H1 (cell line): ENCODE results near the gene NINJ2. TPM values are rescaled to one million over a fixed set of nuclear protein-coding genes. Genes with fewer than 3 reads are reported as not detected.

Source experiments
- CTCF ChIA-PET: fragments of 300-600 bp; sonication (Branson Sonifier 250); formaldehyde crosslinking; loops from one replicate; lab custom pipeline; 2021; ENCODE audit not compliant: partially characterized antibody; lab: Charles Lee
- POLR2A ChIA-PET: fragments of 300-600 bp; sonication (Branson Sonifier 250); formaldehyde crosslinking; loops from one replicate; lab custom pipeline; 2021; ENCODE audit warnings: inconsistent platforms; ENCODE audit not compliant: partially characterized antibody; lab: Charles Lee
- DNase-seq, 2 experiments: peaks; one replicate each; pipeline versions ENCODE4 v3.0.0 to v3.0.0-alpha.2; 2010 to 2022; ENCODE audit warnings: low spot score in 2 of 2, low read depth in 1 of 2, mixed read lengths in 1 of 2
- FAIRE-seq: peaks from 2 replicates; lab custom pipeline; 2011; peaks lifted over from hg19 to GRCh38; lab: Jason Lieb, UNC
- H2AFZ ChIP-seq: 2 replicates; pipeline ENCODE4 v1.8.1; 2012; ENCODE audit warnings: low read length, inconsistent platforms
- H2AK5ac ChIP-seq: 2 replicates; pipeline ENCODE4 v1.6.1; 2013; ENCODE audit warnings: low read depth, low read length
- H2BK120ac ChIP-seq: replicated peaks from 2 replicates; pipeline ENCODE3; 2013; ENCODE audit warnings: low read depth, low read length, inconsistent platforms
- H2BK12ac ChIP-seq: 2 replicates; pipeline ENCODE4 v1.6.1; 2013; ENCODE audit warnings: low read depth, low read length
- H2BK15ac ChIP-seq: 2 replicates; pipeline ENCODE4 v1.6.1; 2013; ENCODE audit warnings: low read length
- H2BK20ac ChIP-seq: 2 replicates; pipeline ENCODE4 v1.6.1; 2013; ENCODE audit warnings: low read length
- H2BK5ac ChIP-seq: 2 replicates; pipeline ENCODE4 v1.6.1; 2013; ENCODE audit warnings: low read depth, low read length
- H3K14ac ChIP-seq: 2 replicates; pipeline ENCODE4 v1.6.1; 2013; ENCODE audit warnings: inconsistent platforms; ENCODE audit not compliant: insufficient read length
- H3K18ac ChIP-seq: 2 replicates; pipeline ENCODE4 v1.6.1; 2013; ENCODE audit warnings: low read length; ENCODE audit errors: extremely low read depth
- H3K23ac ChIP-seq: 2 replicates; pipeline ENCODE4 v1.6.1; 2013; ENCODE audit warnings: inconsistent platforms; ENCODE audit not compliant: insufficient read length
- H3K23me2 ChIP-seq: 2 replicates; pipeline ENCODE4 v1.6.1; 2013; ENCODE audit warnings: low read depth, low read length
- H3K27ac ChIP-seq: 2 replicates; pipeline ENCODE4 v1.6.1; 2011; ENCODE audit warnings: low read depth, low read length, inconsistent platforms
- H3K27me3 ChIP-seq, 4 experiments: replicated peaks in 1 of 4; 1 replicate in 1 of 4; 2 replicates in 3 of 4; pipeline versions ENCODE4 v1.6.1 to v1.8.1; 2011 to 2013; ENCODE audit warnings: low read length in 3 of 4, mild to moderate bottlenecking in 3 of 4, inconsistent platforms in 2 of 4, mixed read lengths in 2 of 4, moderate library complexity in 1 of 4; ENCODE audit not compliant: control insufficient read depth in 3 of 4, insufficient read depth in 3 of 4; ENCODE audit errors: extremely low read depth in 1 of 4
- H3K36me3 ChIP-seq, 4 experiments: 2 replicates each; pipeline versions ENCODE4 v1.6.1 to v1.8.1; 2011 to 2013; ENCODE audit warnings: mild to moderate bottlenecking in 4 of 4, low read length in 3 of 4, moderate library complexity in 2 of 4, control low read depth in 1 of 4, inconsistent platforms in 1 of 4; ENCODE audit not compliant: insufficient read depth in 4 of 4, control insufficient read depth in 2 of 4
- H3K4ac ChIP-seq: replicated peaks from 2 replicates; pipeline ENCODE3; 2013; ENCODE audit warnings: low read length, low read depth, mixed read lengths, inconsistent platforms; ENCODE audit not compliant: insufficient read length
- H3K4me1 ChIP-seq, 4 experiments: replicated peaks in 1 of 4; 1 replicate in 1 of 4; 2 replicates in 3 of 4; pipeline versions ENCODE4 v1.6.1 to v1.8.1; 2011 to 2013; ENCODE audit warnings: low read length in 3 of 4, inconsistent platforms in 2 of 4, mixed read lengths in 1 of 4; ENCODE audit not compliant: insufficient read depth in 4 of 4, control insufficient read depth in 3 of 4
- H3K4me2 ChIP-seq, 2 experiments: 2 replicates each; pipeline versions ENCODE4 v1.6.1 to v1.8.1; 2011 to 2013; ENCODE audit warnings: low read depth in 2 of 2, low read length in 2 of 2, control low read depth in 1 of 2, inconsistent platforms in 1 of 2, mild to moderate bottlenecking in 1 of 2; ENCODE audit not compliant: insufficient read depth in 1 of 2
- H3K4me3 ChIP-seq, 4 experiments: fragments of 200-600, 300-600 bp in 1 of 4; sonication (generic), shearing (Covaris generic), sonication (Bioruptor Twin) in 1 of 4; 2 replicates each; pipeline versions ENCODE4 v1.5.1 to v1.8.1; 2011 to 2016; ENCODE audit warnings: low read length in 4 of 4, low read depth in 3 of 4, control low read depth in 2 of 4, inconsistent platforms in 2 of 4, mild to moderate bottlenecking in 2 of 4, mixed read lengths in 1 of 4, moderate library complexity in 1 of 4; ENCODE audit not compliant: insufficient read depth in 2 of 4; ENCODE audit errors: extremely low read depth in 1 of 4
- H3K56ac ChIP-seq: replicated peaks from 2 replicates; pipeline ENCODE3; 2013; ENCODE audit warnings: low read depth, mild to moderate bottlenecking, mixed read lengths, low read length, inconsistent platforms; ENCODE audit not compliant: insufficient read length
- H3K79me1 ChIP-seq: 2 replicates; pipeline ENCODE4 v1.6.1; 2013; ENCODE audit warnings: low read depth, low read length, control low read depth
- H3K79me2 ChIP-seq, 2 experiments: 2 replicates each; pipeline versions ENCODE4 v1.6.1 to v1.8.1; 2012 to 2013; ENCODE audit warnings: low read length in 2 of 2, mild to moderate bottlenecking in 2 of 2, inconsistent platforms in 1 of 2; ENCODE audit not compliant: insufficient read depth in 2 of 2, control insufficient read depth in 1 of 2
- H3K9ac ChIP-seq, 4 experiments: replicated peaks in 1 of 4; 1 replicate in 1 of 4; 2 replicates in 3 of 4; pipeline versions ENCODE4 v1.6.1 to v1.8.1; 2011 to 2013; ENCODE audit warnings: low read depth in 3 of 4, low read length in 3 of 4, control low read depth in 2 of 4, mild to moderate bottlenecking in 2 of 4, moderate library complexity in 2 of 4, inconsistent platforms in 1 of 4; ENCODE audit errors: extremely low read depth in 1 of 4
- H3K9me3 ChIP-seq, 2 experiments: 2 replicates each; pipeline versions ENCODE4 v1.6.1 to v1.8.1; 2012 to 2013; ENCODE audit warnings: mild to moderate bottlenecking in 2 of 2, moderate library complexity in 2 of 2, control low read depth in 1 of 2, inconsistent platforms in 1 of 2, low read depth in 1 of 2, low read length in 1 of 2, mixed read lengths in 1 of 2; ENCODE audit not compliant: insufficient read depth in 2 of 2
- H4K20me1 ChIP-seq, 2 experiments: replicated peaks in 1 of 2; 2 replicates each; pipeline versions ENCODE3 to v1.8.1; 2011 to 2013; ENCODE audit warnings: inconsistent platforms in 2 of 2, low read length in 2 of 2, mild to moderate bottlenecking in 1 of 2; ENCODE audit not compliant: insufficient read depth in 2 of 2, control insufficient read depth in 1 of 2
- H4K5ac ChIP-seq: 2 replicates; pipeline ENCODE4 v1.6.1; 2013; ENCODE audit warnings: low read length, low read depth, mixed read lengths, inconsistent platforms; ENCODE audit not compliant: insufficient read length
- H4K8ac ChIP-seq: 2 replicates; pipeline ENCODE4 v1.8.0; 2013; ENCODE audit warnings: mild to moderate bottlenecking, moderate library complexity, low read length, inconsistent platforms; ENCODE audit not compliant: insufficient read depth; ENCODE audit errors: extremely low read depth
- H4K91ac ChIP-seq: replicated peaks from 2 replicates; pipeline ENCODE3; 2013; ENCODE audit warnings: low read length, mixed read lengths, inconsistent platforms; ENCODE audit not compliant: insufficient read length
- ASH2L ChIP-seq: fragments of 200-600, 300-600 bp; sonication (generic); IDR thresholded peaks from one replicate; pipeline ENCODE4 v1.7.1; 2017; ENCODE audit warnings: low read length
- EZH2 ChIP-seq: fragments of 200-600 bp; sonication (generic); IDR thresholded peaks from 2 replicates; pipeline ENCODE4 v1.7.1; 2012; ENCODE audit warnings: low read depth, mild to moderate bottlenecking, moderate library complexity, low read length, inconsistent platforms; ENCODE audit not compliant: severe bottlenecking
- HDAC6 ChIP-seq: IDR thresholded peaks from one replicate; pipeline ENCODE4 v1.7.1; 2012; ENCODE audit warnings: low read depth, mild to moderate bottlenecking, inconsistent platforms, low read length, moderate library complexity
- KDM1A ChIP-seq: fragments of 200-600, 300-600 bp; sonication (generic); IDR thresholded peaks from 2 replicates; pipeline ENCODE4 v1.7.1; 2016; ENCODE audit warnings: mild to moderate bottlenecking, low read length, borderline replicate concordance
- NRF1 ChIP-seq: IDR thresholded peaks from 2 replicates; pipeline ENCODE4 v1.6.1; 2011; ENCODE audit warnings: mild to moderate bottlenecking, low read depth, low read length, improper control_type of control experiment
- RAD21 ChIP-seq, 2 experiments: IDR thresholded peaks in 1 of 2; conservative IDR thresholded peaks in 1 of 2; 2 replicates each; pipeline ENCODE4 v1.6.1; 2011; ENCODE audit warnings: low read depth in 2 of 2, low read length in 2 of 2, improper control_type of control experiment in 1 of 2, inconsistent platforms in 1 of 2, mild to moderate bottlenecking in 1 of 2, moderate library complexity in 1 of 2
- SP2 ChIP-seq: IDR thresholded peaks from 2 replicates; pipeline ENCODE4 v1.6.1; 2012; ENCODE audit warnings: mild to moderate bottlenecking, low read length, inconsistent platforms
- SP4 ChIP-seq: IDR thresholded peaks from 2 replicates; pipeline ENCODE4 v1.6.1; 2012; ENCODE audit warnings: low read length, inconsistent platforms
- WGBS, 2 experiments: shearing (Covaris generic) in 1 of 2; methylation state at CpG; one replicate each; pipeline versions ENCODE4 v1.1.6 to v1.1.7; 2013 to 2015; ENCODE audit warnings: low lambda C conversion rate in 2 of 2, mixed read lengths in 2 of 2, inconsistent platforms in 1 of 2, low coverage in 1 of 2, missing lambda C conversion rate in 1 of 2; ENCODE audit not compliant: insufficient replicate concordance in 2 of 2, insufficient coverage in 1 of 2, insufficient read length in 1 of 2; ENCODE audit errors: extremely low coverage in 1 of 2, missing lambda C conversion rate in 1 of 2; 5-methylcytosine and 5-hydroxymethylcytosine counted together
- polyA plus RNA-seq, 7 experiments: library from polyadenylated mRNA; depleted of rRNA in 3 of 7; stranded (reverse) in 5 of 7; unstranded in 2 of 7; fragments of >200 nt in 5 of 7; fragments of 200-250 nt in 2 of 7; gene quantifications; 1 replicate in 5 of 7; 2 replicates in 1 of 7; 4 replicates in 1 of 7; pipeline versions ENCODE4 v1.2.1 to v1.2.3, GENCODE V29; 2011 to 2013; ENCODE audit warnings: missing spikeins in 2 of 7, mixed read lengths in 2 of 7
- total RNA-seq: library from RNA; stranded (reverse); fragmentation: NEBNext Ultra II Directional; extraction: Animal tissue kit (Norgen Biotek cat#: 25700); gene quantifications from 2 replicates; pipeline ENCODE4 v1.2.1, GENCODE V29; 2021
- TF ChIP-seq, protein P1 (sequence below): IDR thresholded peaks from 2 replicates; pipeline ENCODE4 v1.6.1; 2011; ENCODE audit warnings: low read depth, mild to moderate bottlenecking, low read length; ENCODE audit not compliant: insufficient read depth
- TF ChIP-seq, protein P2 (sequence below): IDR thresholded peaks from 2 replicates; pipeline ENCODE4 v1.6.1; 2012; ENCODE audit warnings: low read length, inconsistent platforms

Gene NINJ2
- total and polyA plus RNA-seq, 2 of the 8 experiments (the other 6 are each of a cell fraction or from before 2014, with no cell fraction given), result 1.4 TPM; not detected in 1

DNA sequence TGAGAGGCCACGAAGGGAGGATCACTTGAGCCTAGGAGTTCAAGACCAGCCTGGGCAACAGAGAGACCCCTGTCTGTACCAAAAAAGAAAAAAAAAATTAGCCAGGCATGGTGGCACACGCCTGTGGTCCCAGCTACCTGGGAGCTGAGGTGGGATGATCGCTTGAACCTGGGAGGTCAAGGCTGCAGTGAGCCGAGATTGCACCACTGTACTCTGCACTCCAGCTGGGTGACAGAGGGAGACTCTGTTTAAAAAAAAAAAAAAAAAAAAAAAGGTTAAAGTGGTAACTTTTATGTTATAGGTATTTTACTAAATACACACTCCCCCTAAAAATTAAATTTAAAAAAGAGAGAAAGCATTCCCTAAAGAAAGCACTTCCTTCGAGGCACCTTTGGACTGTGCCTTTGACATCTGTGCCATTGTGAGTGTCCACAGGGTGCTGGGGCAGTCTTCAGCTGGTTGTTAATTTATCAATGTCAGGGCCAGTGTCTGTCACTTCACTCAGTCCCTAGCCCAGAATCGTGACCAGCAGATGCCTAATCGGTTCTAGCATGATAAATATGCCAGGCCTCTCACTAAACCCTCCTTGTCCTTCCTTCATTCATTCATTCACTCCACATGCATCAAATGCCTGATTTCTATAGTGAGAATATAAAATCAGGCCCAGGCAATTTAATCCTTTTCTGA, 140.4 kb downstream of the NINJ2 start:
- Histone ChIP-seq H3K36me3 (no peaks in the 10 kb centered on the region), H4K91ac (no peak overlapping the region), H3K9ac (no peak overlapping the region), H3K27ac (no peak overlapping the region), H4K8ac (no peak overlapping the region), H3K4me3 (no peak overlapping the region), H2BK120ac (no peak overlapping the region), H3K23me2 (no peaks in the 10 kb centered on the region), H4K5ac (no peak overlapping the region), H3K4me2 (no peak overlapping the region), H3K4me1 (peaks cover 0 to 7% (median 0%) of the 10 kb centered on the region in 4 experiments; a peak in 1 of 7 replicates), H3K79me1 (peaks cover 3% of the 10 kb centered on the region), H3K27me3 (no peaks in the 10 kb centered on the region), H2AFZ (no peak overlapping the region), H3K9me3 (no peaks in the 10 kb centered on the region), H3K18ac (no peak overlapping the region), H2AK5ac (no peak overlapping the region), H2BK15ac (no peak overlapping the region), H3K23ac (no peak overlapping the region), H3K79me2 (no peaks in the 10 kb centered on the region), H3K56ac (no peak overlapping the region), H3K4ac (no peak overlapping the region), H2BK5ac (no peak overlapping the region), H4K20me1 (peaks cover 0 to 2% of the 10 kb centered on the region in 2 experiments), H3K14ac (no peak overlapping the region), H2BK20ac (no peak overlapping the region), H2BK12ac (no peak overlapping the region)
- WGBS, 2 experiments, result 79% methylated on average over 7 of the region's 7 CpGs; no CpG with 5 or more reads in 1 of the 2 experiments
- ChIA-PET CTCF (interaction anchor here (1.9 to 2.3 kb wide), 2 partner anchors 20 to 25 kb away, joined by 5 to 6 read pairs; no protein-coding TSS in a partner anchor), POLR2A (interaction anchor here (0.6 kb wide), 2 partner anchors 24 to 87 kb away, joined by 3 to 5 read pairs; no protein-coding TSS in a partner anchor)
- DNase-seq (no peak), FAIRE-seq (no peak)
- TF ChIP-seq, protein P1, sequence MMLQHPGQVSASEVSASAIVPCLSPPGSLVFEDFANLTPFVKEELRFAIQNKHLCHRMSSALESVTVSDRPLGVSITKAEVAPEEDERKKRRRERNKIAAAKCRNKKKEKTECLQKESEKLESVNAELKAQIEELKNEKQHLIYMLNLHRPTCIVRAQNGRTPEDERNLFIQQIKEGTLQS, result no peak
- TF ChIP-seq SP4, result no peak
- no peak for TF ChIP-seq EZH2
- TF ChIP-seq, protein P2, sequence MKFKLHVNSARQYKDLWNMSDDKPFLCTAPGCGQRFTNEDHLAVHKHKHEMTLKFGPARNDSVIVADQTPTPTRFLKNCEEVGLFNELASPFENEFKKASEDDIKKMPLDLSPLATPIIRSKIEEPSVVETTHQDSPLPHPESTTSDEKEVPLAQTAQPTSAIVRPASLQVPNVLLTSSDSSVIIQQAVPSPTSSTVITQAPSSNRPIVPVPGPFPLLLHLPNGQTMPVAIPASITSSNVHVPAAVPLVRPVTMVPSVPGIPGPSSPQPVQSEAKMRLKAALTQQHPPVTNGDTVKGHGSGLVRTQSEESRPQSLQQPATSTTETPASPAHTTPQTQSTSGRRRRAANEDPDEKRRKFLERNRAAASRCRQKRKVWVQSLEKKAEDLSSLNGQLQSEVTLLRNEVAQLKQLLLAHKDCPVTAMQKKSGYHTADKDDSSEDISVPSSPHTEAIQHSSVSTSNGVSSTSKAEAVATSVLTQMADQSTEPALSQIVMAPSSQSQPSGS, result no peak
- no peak for TF ChIP-seq NRF1
- no peak for TF ChIP-seq HDAC6
- no peak for TF ChIP-seq RAD21 (IDR thresholded peaks at IDR 0.05 in 1 of 2, conservative IDR thresholded peaks at IDR 0.05 in 1 of 2; ENCODE audit: low read depth in 2 of 2, low read length in 2 of 2)
- TF ChIP-seq ASH2L, result no peak
- no peak for TF ChIP-seq SP2
- no peak for TF ChIP-seq KDM1A
